GM20000 (cell line): ENCODE data around the gene ADD3.

Source experiments
- DNase-seq: peaks from one replicate; pipeline ENCODE4 v3.0.0; 2012; ENCODE audit warnings: low spot score
- TF ChIP-seq, protein P1 (sequence below): IDR thresholded peaks from 2 replicates; pipeline ENCODE4 v1.5.1; 2012; ENCODE audit warnings: mild to moderate bottlenecking, control low read depth; ENCODE audit errors: extremely low read depth, missing control alignments

The ADD3 gene

GRCh38 chr10:110149259-110149658 lies 141.5 kb downstream of the ADD3 start:
- TF ChIP-seq, protein P1, sequence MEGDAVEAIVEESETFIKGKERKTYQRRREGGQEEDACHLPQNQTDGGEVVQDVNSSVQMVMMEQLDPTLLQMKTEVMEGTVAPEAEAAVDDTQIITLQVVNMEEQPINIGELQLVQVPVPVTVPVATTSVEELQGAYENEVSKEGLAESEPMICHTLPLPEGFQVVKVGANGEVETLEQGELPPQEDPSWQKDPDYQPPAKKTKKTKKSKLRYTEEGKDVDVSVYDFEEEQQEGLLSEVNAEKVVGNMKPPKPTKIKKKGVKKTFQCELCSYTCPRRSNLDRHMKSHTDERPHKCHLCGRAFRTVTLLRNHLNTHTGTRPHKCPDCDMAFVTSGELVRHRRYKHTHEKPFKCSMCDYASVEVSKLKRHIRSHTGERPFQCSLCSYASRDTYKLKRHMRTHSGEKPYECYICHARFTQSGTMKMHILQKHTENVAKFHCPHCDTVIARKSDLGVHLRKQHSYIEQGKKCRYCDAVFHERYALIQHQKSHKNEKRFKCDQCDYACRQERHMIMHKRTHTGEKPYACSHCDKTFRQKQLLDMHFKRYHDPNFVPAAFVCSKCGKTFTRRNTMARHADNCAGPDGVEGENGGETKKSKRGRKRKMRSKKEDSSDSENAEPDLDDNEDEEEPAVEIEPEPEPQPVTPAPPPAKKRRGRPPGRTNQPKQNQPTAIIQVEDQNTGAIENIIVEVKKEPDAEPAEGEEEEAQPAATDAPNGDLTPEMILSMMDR: no peak
- DNase-seq: no peak

GRCh38 chr10:110150046-110150445 lies 142.3 kb downstream of the ADD3 start:
- TF ChIP-seq, protein P1: no peak
- DNase-seq: no peak

DNA sequence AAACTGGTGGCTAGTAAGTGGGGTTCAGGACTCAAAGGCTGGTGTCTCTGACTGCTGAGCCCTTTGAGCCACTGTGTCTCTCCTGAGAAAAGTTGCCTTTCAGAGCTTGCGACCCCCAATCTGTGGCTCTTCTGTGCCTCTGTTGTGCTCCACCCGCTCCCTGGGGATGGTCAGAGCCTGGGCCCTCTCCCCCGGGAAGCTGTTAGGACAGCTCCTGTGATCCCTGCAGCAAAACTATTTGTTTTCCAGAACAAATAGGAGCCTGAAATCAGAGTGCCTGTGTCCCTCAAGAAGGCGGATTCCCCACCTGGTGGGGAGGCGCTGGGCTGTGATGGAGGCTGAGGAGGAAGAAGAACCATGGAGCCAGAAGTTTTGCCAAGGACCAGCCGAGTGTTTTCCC lies 143.2 kb downstream of the ADD3 start:
- no peak for DNase-seq
- TF ChIP-seq, protein P1: no peak

GRCh38 chr10:110151467-110151866 lies 143.7 kb downstream of the ADD3 start:
- DNase-seq: no peak
- TF ChIP-seq, protein P1: no peak

GRCh38 chr10:110151971-110152370 lies 144.2 kb downstream of the ADD3 start:
- TF ChIP-seq, protein P1: no peak
- DNase-seq: no peak

- no peak for DNase-seq
- TF ChIP-seq, protein P1: no peak
Observed at GRCh38 chr10:110153396-110153795, 145.6 kb downstream of the ADD3 start.

- no peak for DNase-seq
- TF ChIP-seq, protein P1: no peak
Observed at GRCh38 chr10:110156046-110156445, 148.3 kb downstream of the ADD3 start.
